GM19035 (cell line): ENCODE results near the gene PHF2.

Experiments
- ATAC-seq: cut with Tn5 transposase; IDR thresholded peaks from one replicate; pipeline ENCODE4 v1.9.1; 2021; ENCODE audit not compliant: unreplicated experiment

PHF2 gene

GRCh38 chr9:93585695-93586094 lies 9.3 kb downstream of the PHF2 start:
- ATAC-seq = no peak

GRCh38 chr9:93586290-93587057 lies 10.1 kb downstream of the PHF2 start:
- ATAC-seq = no peak

DNA sequence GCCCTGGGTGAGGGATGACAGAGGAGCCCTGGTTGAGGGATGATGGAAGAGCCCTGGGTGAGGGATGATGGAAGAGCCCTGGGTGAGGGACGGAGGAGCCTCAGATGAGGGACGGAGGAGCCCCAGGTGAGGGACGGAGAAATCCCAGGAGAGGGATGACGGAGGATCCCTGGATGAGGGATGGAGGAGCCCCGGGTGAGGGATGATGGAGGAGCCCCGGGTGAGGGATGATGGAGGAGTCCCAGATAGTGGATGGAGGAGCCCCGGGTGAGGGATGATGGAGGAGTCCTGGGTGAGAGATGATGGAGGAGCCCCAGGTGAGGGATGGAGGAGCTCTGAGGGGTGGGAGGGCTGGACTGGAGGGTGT lies 10.9 kb downstream of the PHF2 start:
- no peak for ATAC-seq

DNA sequence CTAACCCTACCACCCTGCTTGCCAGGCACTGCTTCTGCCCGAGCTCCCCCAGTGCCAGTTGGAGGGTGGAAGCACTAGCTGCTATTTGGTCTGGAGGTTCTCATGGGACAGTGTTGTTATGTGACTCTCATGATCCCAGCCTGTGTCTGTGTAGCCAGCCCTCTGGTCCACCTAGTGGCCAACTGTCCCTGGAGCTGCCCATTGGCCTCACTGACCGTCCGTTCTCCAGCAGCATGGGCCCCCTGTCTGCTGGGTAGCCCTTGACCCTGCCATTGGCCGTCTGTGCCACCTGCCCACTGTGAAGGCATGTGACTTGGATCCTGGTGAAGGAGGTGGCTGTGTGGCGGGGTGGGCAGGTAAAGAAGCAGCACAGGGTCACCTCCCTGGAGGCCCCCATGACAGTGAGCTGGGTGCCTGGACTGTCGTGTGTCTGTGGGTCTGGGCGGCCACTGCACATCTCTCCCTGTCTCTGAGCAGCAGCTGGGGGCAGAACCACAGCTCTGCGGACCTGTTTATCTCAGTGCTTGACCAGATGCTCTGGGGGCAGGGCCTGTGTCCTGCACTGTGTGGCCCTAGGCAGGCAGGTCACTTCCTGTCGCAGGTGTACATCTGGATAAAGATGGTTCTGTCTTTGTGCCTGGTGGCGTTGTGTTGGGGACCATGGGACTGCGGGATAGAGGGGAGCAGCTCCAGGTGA lies 11.4 kb downstream of the PHF2 start:
- no peak for ATAC-seq

- no peak for ATAC-seq
Observed at GRCh38 chr9:93588641-93589609, 12.5 kb downstream of the PHF2 start.

GRCh38 chr9:93589688-93590087 lies 13.3 kb downstream of the PHF2 start:
- ATAC-seq = no peak

DNA sequence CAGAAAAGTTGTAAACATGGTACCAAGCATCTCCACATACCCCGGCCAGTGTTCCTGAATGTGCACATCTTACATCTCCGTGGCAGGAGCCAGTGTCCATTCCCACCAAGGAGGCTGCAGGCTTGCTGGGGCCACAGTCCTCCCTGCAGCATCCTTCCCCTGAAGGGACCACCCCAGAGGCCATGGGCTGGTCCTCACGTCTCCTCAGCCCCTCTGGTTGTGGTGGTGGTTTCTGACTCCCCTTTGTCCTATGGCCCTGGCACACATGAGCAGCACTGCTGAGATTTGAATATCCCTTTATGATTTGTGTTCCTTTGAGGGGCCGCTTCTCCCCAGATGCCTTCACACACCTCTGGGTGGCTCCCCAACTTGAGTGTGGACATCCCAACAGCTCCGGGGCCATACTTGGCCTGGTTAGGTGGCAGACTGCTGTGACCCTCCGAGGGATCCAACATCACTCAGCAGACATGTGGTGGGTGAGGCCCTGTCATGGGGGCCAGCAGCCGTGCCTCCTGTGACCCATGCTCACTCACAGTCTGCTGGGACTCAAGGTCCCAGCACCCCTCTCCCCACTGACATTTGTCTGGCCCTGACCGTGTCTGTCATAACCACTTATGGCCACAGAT lies 14.3 kb downstream of the PHF2 start:
- ATAC-seq = no peak

DNA sequence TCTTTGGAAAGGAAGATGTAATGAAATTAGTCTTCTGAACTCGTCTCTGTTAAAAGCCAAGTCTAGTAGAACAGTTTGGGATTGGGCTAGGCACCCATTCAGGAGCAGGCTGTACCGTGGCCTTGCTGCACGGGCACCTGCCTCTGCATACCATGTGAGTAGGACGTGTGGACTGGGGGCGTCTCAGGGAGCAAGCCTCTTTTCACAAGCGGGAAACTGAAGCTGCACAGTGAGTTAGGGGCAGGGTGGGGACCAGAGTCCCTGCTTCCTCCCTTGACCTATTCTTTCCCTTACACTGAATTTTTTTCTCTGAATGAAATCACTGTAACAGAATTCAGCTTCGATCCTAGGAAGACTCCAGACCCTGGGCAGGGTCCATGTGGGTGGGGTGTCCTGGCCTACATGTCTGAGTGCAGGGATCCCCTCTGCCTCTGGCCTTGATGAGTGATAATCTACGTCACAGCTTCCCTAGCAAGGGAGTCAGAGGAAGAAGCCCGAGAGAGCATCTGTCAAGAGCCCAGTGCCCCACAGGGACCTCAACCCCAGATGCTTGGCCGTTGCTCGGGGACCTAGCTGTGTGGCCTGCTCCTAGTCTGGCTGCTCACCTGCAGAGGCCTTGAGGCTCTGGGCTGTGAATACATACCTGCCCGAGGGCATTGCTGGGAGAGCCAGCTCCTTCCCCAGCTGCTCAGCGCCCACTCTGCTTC lies 15.1 kb downstream of the PHF2 start:
- no peak for ATAC-seq

- no peak for ATAC-seq
Observed at GRCh38 chr9:93592008-93592642, 15.7 kb downstream of the PHF2 start.

DNA sequence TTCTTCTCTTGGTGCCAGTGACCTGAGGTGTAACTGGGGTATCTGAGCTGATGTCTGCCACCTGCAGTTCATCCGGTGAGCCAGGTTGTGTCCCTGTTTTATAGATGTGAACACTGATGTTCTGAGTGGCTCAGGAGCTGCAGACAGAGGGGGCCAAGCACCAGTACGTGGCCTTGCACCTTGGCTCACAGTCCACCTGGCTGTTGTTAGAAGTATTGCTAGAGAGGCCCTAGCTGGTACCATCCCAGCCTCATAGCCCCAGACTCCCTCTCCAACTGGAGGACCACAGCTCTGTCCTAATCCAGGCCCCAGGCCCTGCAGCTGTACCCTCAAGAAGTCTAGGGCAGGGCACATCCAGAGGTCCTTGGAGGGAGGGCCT lies 16.2 kb downstream of the PHF2 start:
- ATAC-seq = no peak

DNA sequence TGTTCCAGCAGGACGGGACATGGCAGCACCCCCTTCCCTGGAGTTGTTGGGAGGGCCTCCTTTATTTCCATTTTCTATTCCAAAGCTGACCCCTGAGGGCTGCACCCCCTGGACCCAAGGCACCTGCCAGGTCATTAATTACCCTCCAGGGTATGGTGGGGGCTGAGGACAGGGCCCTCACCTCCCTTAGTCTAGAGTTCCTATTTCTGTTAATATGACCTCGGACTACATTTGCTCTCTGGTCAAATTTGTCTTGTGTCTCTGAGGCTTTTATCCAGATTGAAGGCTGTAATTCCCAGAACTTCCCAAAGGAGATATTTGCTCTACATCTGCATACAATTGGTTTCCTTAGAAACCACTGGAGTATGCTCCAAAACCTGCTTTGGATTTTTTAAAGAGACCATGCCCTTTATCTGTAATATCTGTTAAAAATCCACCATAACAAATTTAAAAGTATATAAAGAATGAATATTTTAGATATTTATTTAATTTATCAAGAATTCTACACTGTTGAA lies 16.8 kb downstream of the PHF2 start:
- ATAC-seq = no peak

DNA sequence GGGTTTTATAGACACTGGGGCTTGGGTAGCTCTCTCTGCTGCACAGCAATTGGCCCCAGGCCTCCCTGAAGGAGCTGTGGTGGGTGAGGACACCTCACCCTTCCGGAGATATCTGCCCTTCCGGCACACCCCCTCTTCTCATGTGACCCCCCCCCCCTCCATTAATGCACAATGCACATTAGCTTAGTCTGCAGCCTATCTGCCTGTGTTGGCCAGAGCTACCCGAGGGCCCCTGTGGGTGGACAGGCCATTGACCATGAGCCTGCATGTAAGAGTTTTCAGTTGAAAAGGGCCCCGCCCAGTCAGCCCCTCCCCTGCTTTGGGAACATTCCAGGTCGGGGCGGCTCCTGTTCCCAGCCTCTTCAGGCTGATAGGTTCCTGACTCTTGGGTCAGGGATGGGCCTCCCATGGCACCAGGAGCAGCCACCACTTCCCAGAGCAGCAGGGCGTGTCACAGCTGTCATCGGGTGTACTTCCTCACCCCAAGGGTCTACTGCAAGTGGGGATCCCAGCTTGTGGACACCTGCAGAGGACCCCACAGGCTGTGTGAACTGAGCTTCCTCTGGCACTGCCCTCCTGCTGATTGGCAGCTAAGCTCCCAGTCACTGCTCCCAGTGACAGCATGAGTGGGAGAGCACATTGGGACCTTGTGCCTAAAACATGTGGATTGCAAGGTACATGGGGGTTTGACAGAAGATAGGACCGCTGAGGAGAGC lies 17.8 kb downstream of the PHF2 start:
- no peak for ATAC-seq

DNA sequence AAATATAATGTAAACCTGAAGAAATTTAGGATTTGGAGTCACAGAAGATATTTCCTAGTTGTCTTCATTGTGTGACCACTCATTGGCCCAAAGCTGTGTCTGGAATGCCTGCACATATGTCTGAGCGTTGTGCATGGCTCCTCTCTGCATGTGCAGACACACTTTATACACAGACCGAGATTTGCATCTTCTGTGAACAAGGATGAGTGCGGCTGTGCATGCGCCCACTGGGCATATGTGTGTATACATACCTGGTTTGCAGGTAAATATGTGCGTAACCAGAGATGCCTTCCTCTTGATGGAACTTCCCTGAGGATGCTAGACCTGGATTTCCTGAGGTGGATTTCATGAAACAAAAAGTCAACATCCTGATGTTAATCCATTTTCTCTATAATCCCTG lies 19.1 kb downstream of the PHF2 start:
- no peak for ATAC-seq

GRCh38 chr9:93595861-93596365 lies 19.5 kb downstream of the PHF2 start:
- no peak for ATAC-seq

GRCh38 chr9:93596399-93596798 lies 20.0 kb downstream of the PHF2 start:
- ATAC-seq = no peak

DNA sequence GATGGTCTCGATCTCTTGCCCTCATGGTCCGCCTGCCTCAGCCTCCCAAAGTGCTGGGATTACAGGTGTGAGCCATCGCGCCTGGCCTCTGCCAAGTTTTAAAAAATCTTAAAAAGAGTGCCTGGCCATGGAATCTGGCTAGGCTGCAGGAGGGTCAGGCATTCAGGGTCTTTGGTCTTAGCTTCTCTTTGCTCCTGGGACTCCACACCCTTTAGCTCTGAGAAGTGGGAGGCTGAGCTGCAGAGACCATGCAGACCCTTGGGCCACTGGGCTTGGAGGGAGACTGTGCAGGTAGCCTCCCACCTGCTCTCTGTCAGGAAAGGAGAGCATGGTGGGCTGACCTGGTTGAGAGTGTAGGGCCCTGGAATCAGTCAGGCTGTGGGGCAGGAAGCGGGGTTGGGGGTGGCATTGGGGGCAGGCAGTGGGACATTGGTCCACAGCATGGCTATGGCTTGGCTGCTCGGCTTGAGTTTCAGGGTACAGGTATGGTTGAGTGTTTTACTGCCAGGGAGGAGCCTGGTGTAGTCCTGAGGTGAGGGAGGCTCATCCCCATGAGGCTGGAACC lies 20.8 kb downstream of the PHF2 start:
- ATAC-seq = no peak

GRCh38 chr9:93597871-93598646 lies 21.7 kb downstream of the PHF2 start:
- ATAC-seq = no peak
